GOT3 (cell line): ENCODE measurements around the gene CSTPP1.
"Not testable (repeated sequence)": the region's sequence is repeated elsewhere in the genome, so short reads cannot be mapped to it uniquely, and the experiment has no call there.

Experiments used
- DNase-seq: peaks from one replicate; lab custom pipeline; 2025; ENCODE audit warnings: mixed read lengths; lab: John Stamatoyannopoulos, UW

CSTPP1 gene

DNA sequence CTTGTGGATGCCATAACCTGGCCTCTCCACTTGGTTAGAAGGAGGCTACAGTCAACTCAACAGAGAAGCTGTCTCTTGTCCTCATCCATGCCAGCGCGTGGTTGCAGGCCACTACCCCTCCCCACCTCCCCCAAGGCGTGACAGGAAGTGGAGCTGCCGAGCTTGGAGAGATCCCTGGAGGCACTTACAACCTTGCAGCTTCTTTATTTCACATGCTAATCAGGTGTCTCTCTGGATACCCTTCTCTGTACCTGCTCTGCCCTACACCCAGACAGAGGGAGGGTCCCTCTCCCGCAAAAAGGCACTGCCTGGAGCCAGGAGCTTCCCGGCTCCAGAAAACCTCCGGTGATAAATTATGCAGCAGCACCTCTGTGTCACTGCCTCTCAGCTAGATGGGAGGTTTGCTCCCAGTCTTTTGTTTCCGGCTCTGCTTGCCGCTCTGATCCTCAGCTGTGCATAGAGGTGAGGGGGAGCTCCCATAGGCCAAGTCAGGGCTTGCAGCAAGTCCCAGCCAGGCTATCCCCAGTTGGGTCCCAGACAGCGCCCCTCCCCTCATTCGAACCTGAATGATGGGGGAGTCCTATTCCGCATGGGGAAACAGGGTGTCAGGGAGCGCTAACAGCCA is 23.9 kb upstream of the CSTPP1 start:
- no peak for DNase-seq

DNA sequence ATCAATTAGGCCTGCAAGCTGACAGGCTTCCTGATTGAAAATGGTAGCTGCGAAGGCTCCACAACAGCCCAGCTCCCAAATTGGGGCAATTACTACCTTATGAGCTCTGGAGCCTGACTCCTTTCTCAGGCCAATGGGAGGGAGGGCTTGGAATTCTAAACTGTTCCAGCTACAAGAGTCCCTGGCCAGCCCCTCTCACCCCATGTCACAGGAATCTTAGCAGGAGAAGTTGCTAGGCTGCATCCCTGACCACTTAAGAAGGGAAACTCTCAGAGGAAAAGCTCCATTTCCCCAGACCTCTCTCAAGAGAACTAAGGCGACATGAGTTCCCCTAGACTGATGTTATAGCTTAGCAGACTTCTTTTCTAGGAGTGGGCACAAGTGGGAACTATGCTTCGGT is 23.1 kb upstream of the CSTPP1 start:
- no peak for DNase-seq

DNA sequence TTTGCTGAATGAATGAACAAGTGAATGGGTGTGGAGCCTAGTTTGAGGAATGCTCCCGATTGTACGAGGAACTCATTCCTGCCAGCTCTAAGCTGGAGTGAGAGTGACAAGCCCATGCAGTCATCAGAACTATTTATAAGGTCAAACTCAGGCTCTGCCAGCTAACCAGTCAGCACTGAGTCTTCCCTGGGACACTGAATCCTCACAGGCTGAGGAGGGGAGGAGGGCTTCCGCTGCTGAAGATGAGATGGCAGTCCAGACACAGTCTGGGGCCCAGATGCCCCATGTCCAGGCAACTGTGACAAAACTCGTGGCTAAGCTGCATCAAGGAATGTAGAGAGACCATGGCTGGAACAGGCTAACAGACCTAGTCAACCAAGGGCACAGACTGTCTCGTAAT is 22.2 kb upstream of the CSTPP1 start:
- no peak for DNase-seq

DNA sequence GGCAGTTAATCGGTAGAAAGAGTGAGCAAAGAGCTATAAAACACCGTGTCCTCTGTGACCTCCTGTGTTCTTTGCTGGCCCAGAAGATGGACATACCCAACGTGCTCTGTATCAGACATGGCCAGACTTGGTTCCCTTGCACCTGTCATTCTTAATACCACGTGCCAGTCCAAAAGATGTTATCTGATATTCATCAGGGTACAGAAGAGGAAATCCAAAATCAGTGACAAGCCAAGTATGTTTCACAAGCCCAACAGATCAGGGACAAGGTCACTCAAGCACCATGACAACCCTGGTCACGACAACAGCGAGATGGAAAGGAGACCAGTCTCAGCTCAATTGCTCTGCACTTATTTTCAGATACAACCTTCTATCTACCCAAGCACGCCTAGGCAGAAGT is 21.7 kb upstream of the CSTPP1 start:
- no peak for DNase-seq

DNA sequence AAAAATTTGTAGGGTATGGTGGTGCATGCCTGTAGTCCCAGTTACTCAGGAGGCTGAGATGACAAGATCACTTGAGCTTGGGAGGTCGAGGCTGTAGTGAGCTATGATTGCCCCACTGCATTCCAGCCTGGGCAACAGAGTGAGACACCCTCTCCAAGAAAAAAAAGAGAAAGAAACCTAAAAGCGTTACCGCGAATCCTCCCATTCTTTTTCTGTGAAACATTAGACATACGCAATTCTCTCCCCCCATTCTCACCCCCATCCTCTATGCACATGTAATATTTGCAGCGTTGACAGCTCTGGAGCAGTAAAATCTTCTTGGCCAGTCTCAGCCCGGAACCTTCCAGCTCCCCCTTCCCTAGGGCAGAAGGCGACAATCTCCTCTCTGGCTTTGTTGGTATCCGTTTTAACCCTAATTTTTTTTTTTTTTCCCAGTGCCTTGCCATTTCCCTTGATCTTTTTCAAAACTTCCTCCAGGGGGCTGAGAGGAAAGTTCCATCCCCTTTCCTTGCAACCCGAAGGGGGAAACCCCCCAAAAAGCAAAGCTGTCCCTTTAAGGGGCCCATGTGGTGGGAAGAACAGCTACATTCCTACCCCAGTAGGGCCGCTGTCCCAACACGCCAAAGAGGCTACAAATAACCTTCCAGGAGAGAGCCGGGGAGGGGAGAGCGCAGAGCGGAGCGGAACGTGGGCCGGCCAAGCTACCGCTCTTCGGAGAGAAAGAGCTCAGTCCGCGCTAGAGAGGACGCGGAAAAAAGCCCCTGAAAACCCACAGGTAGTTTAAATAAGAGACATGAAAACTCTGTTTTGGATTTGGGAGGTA is 20.1 kb upstream of the CSTPP1 start:
- DNase-seq: peak; percentile 43

DNA sequence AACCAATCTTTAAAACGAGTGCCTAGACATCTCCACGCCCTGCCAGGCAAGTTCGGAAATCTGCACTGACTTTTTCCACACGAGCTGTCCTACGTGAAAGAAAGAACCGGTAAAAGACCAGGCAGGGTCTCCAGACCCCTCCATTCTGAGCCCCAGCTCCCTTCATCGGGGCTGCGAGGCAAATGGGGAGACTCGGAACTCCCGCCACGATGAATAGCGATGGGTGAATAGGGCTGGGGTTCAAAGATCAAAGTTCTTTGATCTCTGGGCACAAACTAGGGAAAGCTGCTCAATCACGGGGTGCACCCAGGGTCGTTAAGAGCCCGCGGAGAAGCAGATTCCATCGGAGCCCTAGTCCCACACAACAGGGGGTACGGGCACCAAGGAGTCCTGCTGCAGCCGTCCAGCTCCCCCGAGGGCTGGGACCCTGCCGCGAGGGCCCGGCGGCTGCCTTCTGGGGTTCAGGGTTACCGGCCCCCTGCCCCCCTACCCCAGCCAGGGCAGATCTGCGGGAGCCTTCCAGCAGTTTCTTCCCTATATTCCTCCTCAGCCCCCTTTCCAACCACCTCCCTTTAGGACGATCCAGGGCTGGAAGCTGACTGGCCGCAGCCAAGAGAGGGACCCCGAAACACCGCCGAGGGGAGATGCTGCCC is 19.3 kb upstream of the CSTPP1 start:
- DNase-seq: no peak

DNA sequence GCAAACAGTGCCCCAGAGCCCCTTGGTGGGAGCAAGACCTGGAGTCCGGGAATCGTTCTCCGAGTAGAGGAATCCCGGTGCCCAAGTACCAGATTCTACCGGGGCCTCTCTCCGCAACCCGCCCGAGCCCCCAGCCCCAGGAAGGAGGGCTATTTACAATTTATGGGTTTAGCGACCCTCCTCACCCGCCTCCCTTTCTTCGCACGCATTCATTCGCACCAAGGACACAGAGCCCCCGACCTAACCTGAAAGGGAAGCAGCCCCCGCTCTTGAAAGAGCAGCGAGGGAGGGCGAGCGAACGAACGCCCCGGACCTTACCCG is 18.8 kb upstream of the CSTPP1 start:
- DNase-seq: no peak

DNA sequence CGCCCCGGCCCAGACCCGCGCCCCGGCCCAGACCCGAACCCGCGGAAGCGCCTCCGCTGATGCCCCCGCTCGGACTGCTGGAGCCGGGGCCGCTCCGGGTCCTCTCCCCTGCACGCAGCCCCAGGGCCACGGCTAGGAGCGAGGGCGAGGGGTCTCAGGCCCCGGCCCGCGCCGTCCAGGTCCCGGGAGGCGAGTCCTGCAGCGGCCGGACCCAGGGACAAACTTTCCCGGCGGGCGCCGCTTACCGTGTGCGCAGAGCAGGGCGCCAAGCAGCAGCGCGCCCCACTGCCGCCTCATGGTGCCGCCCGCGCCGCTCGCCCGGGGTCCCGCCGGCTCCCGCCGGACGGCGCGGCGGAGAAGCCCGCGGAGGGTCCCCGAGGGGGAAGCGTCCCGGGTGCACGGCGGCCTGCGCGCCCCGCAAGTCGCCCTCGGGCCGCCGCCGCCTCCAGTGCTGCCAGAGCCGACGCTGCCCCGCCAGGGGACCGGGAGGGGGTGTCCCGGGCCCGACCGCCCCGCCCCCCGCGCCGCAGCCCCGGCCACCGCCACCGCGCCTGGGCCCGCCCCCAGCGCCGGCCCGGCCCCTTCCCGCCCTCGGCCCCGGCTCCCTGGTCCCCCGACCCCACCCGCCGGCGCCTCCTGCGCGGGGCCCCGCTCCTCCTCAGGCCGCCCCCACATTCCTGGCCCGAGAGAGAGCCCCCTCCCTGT is 18.3 kb upstream of the CSTPP1 start, which contains the start of gene LRP4:
LRP4 (minus strand) TSS at position 468 of the 705 bp plus-strand sequence; CDS start at position 297, 171 bp downstream.
- no peak for DNase-seq

DNA sequence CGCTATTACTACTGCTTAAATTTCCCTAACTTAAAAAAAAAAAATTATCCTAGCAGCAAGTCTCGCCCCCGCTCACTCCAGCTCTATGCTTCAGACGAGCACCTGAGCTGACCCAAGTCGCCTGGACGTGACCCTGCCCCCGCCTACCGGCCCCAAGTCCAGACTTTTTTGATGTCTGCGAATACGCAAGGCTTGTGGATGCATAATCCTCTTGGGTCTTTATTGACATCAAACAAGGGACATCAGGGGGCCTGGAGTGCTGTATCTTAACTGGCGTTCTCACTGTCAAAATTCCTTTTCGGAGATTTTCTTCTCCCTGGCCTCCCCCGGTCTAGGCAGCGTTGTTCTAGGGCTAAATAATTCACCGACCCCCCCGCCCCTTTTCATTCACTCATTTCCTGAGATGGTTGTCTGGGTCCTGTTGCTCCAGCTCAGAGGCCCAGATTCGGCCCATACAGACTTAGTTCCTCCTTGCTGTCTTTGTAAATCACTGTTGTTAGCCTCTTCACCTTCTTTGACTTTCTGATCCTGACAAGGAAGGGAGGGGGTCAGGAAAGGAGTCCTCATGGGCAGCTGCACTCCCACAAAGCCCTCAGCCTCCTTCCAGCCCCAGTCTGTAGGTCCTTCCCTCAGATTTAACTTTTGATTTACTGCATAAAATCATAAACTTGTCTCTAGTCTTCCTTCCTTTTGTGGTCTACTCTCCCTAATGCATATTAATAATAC is 17.6 kb upstream of the CSTPP1 start:
- no peak for DNase-seq

DNA sequence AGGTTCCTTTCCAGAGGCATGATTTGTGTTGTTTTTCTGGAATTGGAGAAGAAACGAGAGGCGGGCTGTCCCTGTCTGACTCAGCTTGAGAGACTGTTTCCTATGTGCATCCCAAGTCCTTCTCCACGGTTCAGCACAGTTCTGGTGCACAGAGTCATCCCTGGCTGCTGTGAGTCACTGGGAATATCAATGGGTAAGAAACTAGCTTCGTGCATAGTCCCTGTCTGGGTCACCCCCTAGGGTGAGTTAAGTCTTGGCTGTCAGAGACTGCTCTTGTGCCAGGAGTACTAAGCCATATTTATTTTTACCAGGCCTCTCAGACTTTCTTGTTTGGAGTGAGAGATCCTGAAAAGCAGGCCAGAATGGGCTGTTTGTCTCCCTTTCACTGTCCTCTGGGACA is 15.8 kb upstream of the CSTPP1 start:
- peak; percentile 39 for DNase-seq

DNA sequence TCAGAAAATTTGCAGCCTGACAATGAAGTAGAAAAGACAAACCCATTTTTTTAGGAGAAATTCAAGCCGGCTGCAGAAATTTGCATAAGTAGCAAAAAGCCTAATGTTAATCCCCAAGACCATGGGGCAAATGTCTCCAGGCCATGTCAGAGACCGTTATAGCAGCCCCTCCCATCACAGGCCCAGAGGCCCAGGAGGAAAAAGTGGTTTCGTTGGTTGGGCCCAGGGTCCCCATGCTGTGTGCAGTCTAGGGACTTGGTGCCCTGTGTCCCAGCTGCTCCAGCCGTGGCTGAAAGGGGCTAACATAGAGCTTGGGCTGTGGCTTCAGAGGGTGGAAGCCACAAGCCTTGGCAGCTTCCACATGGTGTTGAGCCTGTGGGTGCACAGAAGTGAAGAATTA is 8.6 kb upstream of the CSTPP1 start:
- DNase-seq: not testable (repeated sequence)

DNA sequence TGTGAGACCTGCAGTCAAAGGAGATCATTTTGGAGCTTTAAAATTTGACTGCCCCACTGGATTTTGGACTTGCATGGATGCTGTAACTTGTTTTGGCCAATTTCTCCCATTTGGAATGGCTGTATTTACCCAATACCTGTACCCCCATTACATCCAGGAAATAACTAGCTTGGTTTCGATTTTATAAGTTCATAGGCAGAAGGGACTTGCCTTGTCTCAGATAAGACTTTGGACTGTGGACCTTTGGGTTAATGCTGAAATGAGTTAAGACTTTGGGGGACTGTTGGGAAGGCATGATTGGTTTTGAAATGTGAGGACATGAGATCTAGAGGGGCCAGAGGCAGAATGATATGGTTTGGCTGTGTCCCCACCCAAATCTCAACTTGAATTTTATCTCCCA is 7.9 kb upstream of the CSTPP1 start:
- DNase-seq: not testable (repeated sequence)

DNA sequence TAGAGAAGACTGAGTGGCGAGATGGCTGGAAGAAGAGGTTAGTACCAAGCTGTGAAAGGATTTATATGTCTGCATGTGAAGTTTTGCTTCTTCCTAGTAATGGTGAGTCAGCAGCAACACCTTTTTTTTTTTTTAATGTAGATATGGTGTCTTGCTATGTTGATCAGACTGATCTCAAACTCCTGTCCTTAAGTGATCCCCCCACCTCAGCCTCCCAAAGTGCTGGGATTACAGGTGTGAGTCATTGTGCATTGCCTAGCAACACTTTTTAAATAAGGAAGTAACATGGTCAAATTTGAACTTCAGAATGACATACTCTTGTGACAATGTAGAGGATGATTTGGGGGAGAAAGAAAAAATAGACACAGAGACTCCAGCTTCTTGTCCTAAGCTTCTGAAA is 6.5 kb upstream of the CSTPP1 start:
- DNase-seq: no peak

DNA sequence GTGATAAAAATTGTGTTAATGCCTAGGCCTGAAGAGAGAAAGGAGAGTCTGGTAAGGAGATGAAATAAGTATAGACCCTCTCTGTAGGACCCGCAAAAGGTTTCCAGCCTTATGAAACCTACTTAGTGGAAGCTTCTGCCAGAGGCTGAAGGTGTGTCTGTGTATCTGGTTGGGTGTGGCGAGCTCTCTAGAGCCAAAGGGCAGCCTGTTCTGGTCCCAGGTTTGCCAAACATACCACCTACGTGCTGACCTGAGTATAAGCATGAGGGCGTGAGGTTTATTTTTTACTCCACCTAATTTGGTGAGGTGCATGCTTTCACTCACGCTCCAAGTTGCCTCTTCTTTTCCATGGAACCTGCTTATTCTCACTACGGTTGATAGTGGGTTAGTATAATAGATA is 5.6 kb downstream of the CSTPP1 start:
- no peak for DNase-seq

DNA sequence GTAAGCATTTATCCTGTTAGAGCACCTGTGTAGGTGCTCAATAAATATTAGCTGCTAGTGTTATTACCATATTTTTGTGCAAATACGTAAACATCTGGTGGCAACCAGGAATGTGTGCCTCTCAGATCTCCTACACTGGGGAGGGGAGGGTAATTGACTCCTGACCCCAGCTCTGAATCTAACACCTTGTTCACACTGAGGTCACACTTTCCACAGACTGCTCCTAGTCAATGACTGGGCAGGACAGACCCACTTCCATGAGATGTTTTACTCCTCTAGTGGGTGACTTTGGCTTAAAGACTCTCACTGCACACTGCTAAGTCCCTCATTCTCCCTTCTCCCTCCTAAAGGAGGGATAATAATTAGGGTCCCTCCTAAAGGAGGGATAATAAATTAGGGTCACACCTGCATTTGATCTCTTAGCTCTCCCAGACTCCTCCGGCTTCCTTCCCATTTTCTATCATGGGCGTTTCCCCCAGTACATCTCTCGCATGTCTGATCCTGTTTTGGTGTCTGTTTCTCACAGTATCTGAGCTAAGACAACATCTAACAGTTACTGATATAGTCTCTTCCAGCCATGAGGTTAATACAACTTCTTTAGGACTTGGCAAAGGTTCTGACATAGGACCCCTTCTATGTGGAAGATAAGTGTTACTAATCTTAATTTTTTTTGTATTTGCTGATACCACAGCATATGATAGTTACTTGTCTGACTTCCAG is 8.0 kb downstream of the CSTPP1 start:
- DNase-seq: no peak

DNA sequence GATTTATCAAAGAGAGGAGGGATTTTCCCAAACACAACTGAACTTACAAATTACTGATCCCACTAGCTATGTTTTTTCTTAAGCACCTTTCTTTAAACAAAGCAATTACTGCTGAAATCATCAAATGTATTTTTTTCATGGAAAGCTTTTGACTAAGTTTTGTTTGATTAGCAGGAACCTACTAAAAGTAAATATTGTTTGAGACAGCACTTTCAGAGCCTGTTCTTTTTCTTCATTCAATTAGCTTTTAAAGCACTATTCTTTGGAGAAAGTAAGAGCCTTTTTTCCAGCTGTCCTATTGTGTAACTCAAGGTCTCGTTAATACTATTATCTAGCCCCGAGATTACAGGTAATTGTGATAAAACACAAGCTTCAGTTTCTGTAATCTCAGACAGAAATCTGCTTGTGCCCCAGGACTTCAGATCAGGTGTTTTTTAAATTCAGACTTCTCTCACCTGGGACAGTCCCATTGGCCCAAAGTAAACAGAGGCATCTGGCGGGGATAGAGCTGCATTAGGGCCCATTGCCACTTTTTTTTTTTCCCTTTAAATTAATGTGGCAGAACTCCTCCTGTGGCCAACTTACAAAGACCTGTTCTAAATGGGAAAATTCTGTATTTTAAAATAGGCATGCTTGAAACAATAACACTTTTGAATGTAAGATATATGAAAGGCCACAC is 11.0 kb downstream of the CSTPP1 start:
- DNase-seq: no peak

DNA sequence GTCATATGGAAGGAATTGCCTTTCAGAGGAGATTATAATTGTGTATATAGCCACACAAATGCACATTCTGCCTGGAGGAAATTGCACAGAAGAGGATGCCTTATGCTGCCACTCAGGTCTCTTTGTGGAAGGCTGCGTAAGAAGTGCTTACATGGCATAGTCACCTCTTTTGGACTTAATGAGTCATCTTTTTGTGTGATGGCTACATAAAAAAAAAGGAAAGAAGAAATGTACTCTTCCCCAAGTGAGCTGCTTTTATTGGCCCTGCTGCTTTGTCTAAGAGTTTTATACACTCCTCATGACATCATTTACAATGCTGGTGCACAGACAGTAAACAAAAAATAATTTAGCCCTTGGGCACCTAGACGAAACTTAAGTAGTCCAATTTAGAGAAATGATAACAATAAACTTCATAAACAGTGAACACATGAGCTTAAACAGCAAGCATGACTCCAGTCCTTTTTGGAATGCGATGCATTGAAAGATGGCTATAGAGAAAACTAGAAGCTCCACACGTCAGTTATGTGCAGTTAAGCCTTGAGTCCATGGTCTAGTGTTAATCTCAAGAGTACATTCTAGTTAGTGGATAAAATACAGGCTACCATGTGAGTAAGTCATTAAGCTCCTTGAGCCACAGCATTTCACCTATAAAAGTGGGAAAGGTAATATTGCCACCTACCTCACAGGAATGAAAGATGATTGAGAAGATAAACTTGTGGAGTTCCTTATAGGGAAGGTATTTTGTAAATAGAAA is 12.0 kb downstream of the CSTPP1 start:
- no peak for DNase-seq

DNA sequence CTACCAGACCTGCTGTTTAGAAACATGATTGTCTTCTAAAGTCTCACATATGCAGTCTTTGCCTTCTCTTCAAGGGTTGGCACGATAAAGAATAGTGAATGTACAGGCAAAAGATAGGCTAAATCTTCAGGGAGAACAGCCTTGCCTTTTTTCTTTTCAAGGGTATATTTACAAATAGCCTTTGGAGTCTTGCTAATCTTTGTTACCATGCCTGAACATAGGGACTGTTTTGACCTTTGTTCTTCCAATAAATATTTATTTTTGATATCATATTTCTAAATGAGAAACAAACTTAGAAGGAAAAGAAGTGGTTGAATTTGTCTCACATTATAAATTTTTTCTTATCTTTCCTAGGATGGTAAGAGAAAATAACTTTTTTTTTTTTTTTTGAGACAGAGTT is 12.7 kb downstream of the CSTPP1 start:
- no peak for DNase-seq

DNA sequence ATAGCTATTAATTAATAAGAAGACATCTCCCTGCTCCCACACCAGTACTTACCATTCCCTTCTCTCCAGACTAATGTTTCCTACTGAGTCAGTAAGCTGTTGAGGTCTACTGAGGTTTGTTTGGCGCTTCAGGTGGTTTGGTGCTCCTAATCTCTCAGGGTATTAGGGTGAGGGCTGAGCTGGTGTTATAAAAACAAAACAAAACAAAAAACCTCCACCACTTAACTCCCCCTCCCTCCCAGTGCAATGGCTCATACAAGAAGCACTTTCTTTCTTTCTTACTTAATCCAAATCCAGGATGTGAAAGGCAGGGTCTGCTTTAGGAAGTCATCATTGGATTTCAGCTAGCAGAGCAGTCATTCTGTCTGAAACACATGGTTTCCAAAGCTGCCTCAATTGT is 15.3 kb downstream of the CSTPP1 start:
- DNase-seq: no peak

DNA sequence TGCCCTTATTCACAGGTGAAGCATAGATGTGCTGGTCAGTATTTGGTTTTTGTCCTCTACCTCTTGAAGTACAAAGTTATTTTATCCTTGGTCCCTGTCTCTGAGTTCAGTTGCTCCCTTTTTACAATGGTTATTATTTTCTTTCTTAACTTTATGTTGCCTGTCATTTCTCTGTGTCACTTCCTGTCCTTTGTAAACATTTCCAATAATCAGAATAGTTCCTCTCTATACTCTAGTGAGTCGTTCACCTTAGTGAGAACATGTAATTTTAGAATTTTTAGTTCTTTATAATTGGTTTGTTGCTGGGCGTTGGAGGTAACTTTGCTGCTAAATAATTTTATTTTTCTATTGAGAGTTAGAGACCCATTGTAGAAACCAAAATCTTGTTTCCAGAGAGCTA is 16.0 kb downstream of the CSTPP1 start:
- DNase-seq: no peak
